ENCODE measurements around the gene SLC22A4. TPM values are rescaled to one million over a fixed set of nuclear protein-coding genes. Genes with fewer than 3 reads are reported as not detected.

Gene SLC22A4
- polyA plus RNA-seq, 1 donor (not counting 4 experiments of a cell fraction or from before 2014, with no cell fraction given): 1.4 TPM

DNA sequence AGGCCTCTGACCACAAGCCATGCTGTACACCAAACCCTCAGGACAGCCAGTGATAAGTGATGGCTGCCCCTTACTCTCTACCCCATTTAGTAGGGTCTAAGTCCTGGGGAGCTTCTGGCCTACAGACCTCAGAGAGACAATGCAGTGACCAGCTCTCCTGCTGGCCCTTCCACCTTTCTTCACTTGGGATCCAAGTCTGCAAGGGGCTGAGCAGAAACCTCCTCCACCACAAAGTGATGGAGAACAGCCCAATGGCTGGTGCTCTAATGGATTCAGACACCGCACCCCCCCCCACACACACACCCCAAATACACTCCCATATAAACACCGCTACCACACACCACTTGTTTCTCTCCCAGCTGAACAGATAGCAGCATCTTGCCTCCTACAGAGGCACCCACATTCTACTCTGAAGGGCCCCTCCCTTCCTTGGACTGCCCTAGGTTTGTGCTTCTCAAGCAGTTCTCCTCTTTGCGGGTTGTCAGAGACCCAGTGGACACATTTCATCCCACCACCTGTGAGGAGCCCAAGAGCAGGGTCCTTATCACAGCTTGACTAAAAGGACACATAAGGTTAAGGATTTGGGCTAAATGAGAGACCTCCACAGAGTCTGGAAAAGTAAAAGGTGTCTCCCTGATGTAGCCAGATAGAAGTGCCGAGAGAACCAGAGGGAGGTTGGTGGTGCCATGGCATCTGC is 38.0 kb upstream of the SLC22A4 start:
- Histone ChIP-seq H3K4me2 (ENCODE audit: control insufficient read depth, extremely low read depth, insufficient read depth, low read depth, low read length) (no peak overlapping the region), H4K20me1 (ENCODE audit: control insufficient read depth, extremely low read depth, insufficient read depth, low read length) (no peaks in the 10 kb centered on the region), H3K9ac (ENCODE audit: control insufficient read depth, extremely low read depth, insufficient read depth, low read length) (no peak overlapping the region), H3K79me2 (ENCODE audit: control insufficient read depth, insufficient read depth, low read length) (peaks cover 17% of the 10 kb centered on the region), H2AFZ (ENCODE audit: control insufficient read depth, low read length) (no peak overlapping the region), H3K4me3 (ENCODE audit: control insufficient read depth in 2 of 3, extremely low read depth in 1 of 3, insufficient read depth in 2 of 3, low read depth in 1 of 3, low read length in 3 of 3) (no peak overlapping the region), H3K27me3 (ENCODE audit: control insufficient read depth, extremely low read depth, insufficient read depth, low read length) (no peaks in the 10 kb centered on the region), H3K36me3 (ENCODE audit: control insufficient read depth in 2 of 2, extremely low read depth in 1 of 2, insufficient read depth in 2 of 2, low read length in 2 of 2) (peaks cover 0 to 2% of the 10 kb centered on the region in 2 experiments), H3K4me1 (ENCODE audit: control insufficient read depth, extremely low read depth, insufficient read depth, low read length) (peaks cover 42% of the 10 kb centered on the region), H3K9me3 (ENCODE audit: control insufficient read depth, low read depth, low read length) (no peaks in the 10 kb centered on the region), H3K9me1 (ENCODE audit: control insufficient read depth, extremely low read depth, insufficient read depth, low read length) (peaks cover under 1% of the 10 kb centered on the region), H3K27ac (ENCODE audit: control insufficient read depth, insufficient read depth, low read length) (no peak overlapping the region)
- no peak for FAIRE-seq
- dilution Hi-C loops (cut with MboI; ENCODE audit: extremely low pct_ligation_motif_present, low sequenced_read_pairs): no loop called here
- DNase-seq (ENCODE audit: low read depth, low spot score): no peak
- TF ChIP-seq, protein P1, sequence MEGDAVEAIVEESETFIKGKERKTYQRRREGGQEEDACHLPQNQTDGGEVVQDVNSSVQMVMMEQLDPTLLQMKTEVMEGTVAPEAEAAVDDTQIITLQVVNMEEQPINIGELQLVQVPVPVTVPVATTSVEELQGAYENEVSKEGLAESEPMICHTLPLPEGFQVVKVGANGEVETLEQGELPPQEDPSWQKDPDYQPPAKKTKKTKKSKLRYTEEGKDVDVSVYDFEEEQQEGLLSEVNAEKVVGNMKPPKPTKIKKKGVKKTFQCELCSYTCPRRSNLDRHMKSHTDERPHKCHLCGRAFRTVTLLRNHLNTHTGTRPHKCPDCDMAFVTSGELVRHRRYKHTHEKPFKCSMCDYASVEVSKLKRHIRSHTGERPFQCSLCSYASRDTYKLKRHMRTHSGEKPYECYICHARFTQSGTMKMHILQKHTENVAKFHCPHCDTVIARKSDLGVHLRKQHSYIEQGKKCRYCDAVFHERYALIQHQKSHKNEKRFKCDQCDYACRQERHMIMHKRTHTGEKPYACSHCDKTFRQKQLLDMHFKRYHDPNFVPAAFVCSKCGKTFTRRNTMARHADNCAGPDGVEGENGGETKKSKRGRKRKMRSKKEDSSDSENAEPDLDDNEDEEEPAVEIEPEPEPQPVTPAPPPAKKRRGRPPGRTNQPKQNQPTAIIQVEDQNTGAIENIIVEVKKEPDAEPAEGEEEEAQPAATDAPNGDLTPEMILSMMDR (optimal IDR thresholded peaks at IDR 0.05 in 1 of 3, IDR thresholded peaks at IDR 0.05 in 1 of 3, conservative IDR thresholded peaks at IDR 0.05 in 1 of 3; ENCODE audit: extremely low read depth in 1 of 3, insufficient read depth in 2 of 3, low read length in 3 of 3): no peak
- TF ChIP-seq EZH2 (IDR thresholded peaks at IDR 0.05; ENCODE audit: low read length): no peak

DNA sequence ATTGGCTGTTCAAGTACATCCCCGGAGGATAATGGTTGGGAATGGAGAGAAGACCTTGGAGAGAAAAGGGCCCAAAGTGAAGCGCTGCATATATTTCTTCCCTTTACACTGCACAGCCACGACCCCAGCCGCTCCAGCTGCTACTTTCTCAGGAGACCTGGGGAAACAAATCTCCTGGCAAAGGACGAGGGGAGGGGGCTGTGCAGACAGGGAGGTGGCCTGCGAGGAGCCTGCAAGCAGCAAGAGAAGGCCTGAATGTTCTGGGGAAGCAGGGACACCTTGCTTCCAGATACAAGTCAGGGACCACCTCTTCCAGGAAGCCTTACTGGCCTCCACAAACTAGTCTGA is 37.4 kb upstream of the SLC22A4 start:
- Histone ChIP-seq H4K20me1 (ENCODE audit: control insufficient read depth, extremely low read depth, insufficient read depth, low read length) (no peaks in the 10 kb centered on the region), H2AFZ (ENCODE audit: control insufficient read depth, low read length) (no peak overlapping the region), H3K27ac (ENCODE audit: control insufficient read depth, insufficient read depth, low read length) (no peak overlapping the region), H3K9ac (ENCODE audit: control insufficient read depth, extremely low read depth, insufficient read depth, low read length) (peak overlapping the region; percentile 60), H3K9me3 (ENCODE audit: control insufficient read depth, low read depth, low read length) (no peaks in the 10 kb centered on the region), H3K4me3 (ENCODE audit: control insufficient read depth in 2 of 3, extremely low read depth in 1 of 3, insufficient read depth in 2 of 3, low read depth in 1 of 3, low read length in 3 of 3) (no peak overlapping the region), H3K79me2 (ENCODE audit: control insufficient read depth, insufficient read depth, low read length) (peaks cover 22% of the 10 kb centered on the region), H3K4me1 (ENCODE audit: control insufficient read depth, extremely low read depth, insufficient read depth, low read length) (peaks cover 47% of the 10 kb centered on the region), H3K36me3 (ENCODE audit: control insufficient read depth in 2 of 2, extremely low read depth in 1 of 2, insufficient read depth in 2 of 2, low read length in 2 of 2) (peaks cover 0 to 4% of the 10 kb centered on the region in 2 experiments), H3K27me3 (ENCODE audit: control insufficient read depth, extremely low read depth, insufficient read depth, low read length) (no peaks in the 10 kb centered on the region), H3K4me2 (ENCODE audit: control insufficient read depth, extremely low read depth, insufficient read depth, low read depth, low read length) (no peak overlapping the region), H3K9me1 (ENCODE audit: control insufficient read depth, extremely low read depth, insufficient read depth, low read length) (peaks cover 2% of the 10 kb centered on the region)
- TF ChIP-seq, protein P1 (optimal IDR thresholded peaks at IDR 0.05 in 1 of 3, IDR thresholded peaks at IDR 0.05 in 1 of 3, conservative IDR thresholded peaks at IDR 0.05 in 1 of 3; ENCODE audit: extremely low read depth in 1 of 3, insufficient read depth in 2 of 3, low read length in 3 of 3): no peak
- TF ChIP-seq EZH2 (IDR thresholded peaks at IDR 0.05; ENCODE audit: low read length): no peak
- DNase-seq (ENCODE audit: low read depth, low spot score) (no peak), FAIRE-seq (no peak)
- dilution Hi-C loops (cut with MboI; ENCODE audit: extremely low pct_ligation_motif_present, low sequenced_read_pairs): no loop called here
